HG02870 (cell line): Measurements from ENCODE around the gene FAM120B.

Experiments
- ATAC-seq: cut with Tn5 transposase; IDR thresholded peaks from one replicate; pipeline ENCODE4 v1.9.1; 2021; ENCODE audit warnings: mild to moderate bottlenecking, moderate library complexity; ENCODE audit not compliant: unreplicated experiment

Gene FAM120B

GRCh38 chr6:170453586-170454511 is 147.3 kb downstream of the FAM120B start:
- ATAC-seq = no peak

GRCh38 chr6:170454512-170455285 is 148.1 kb downstream of the FAM120B start:
- ATAC-seq = no peak

GRCh38 chr6:170455335-170455979 is 148.9 kb downstream of the FAM120B start:
- ATAC-seq = no peak

- no peak for ATAC-seq
These were observed 149.8 kb downstream of the FAM120B start for GRCh38 chr6:170456334-170456733.
